ENCODE measurements around the gene ADGRG7.

Gene ADGRG7

DNA sequence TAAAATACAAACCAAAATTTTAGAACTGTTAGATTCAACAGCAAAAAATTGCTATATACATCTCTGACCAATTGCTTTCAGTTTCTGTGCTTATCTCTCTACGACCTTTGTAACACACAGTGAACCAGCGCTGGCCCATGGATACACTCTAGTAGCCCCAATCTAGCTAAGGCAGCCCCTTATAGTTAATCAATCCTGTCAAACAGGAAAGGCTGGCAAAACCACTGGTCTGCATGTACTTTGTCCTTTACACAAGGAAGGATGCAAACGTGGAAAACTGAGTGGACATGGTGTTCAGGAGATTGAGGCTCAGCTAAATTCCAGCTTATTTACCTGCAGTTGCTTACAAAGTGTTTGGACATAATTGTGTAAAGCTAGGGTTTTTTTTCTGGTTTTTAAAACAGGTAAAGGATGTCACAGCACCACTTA lies 25.9 kb downstream of the ADGRG7 start:
- TF ChIP-seq, protein P1, sequence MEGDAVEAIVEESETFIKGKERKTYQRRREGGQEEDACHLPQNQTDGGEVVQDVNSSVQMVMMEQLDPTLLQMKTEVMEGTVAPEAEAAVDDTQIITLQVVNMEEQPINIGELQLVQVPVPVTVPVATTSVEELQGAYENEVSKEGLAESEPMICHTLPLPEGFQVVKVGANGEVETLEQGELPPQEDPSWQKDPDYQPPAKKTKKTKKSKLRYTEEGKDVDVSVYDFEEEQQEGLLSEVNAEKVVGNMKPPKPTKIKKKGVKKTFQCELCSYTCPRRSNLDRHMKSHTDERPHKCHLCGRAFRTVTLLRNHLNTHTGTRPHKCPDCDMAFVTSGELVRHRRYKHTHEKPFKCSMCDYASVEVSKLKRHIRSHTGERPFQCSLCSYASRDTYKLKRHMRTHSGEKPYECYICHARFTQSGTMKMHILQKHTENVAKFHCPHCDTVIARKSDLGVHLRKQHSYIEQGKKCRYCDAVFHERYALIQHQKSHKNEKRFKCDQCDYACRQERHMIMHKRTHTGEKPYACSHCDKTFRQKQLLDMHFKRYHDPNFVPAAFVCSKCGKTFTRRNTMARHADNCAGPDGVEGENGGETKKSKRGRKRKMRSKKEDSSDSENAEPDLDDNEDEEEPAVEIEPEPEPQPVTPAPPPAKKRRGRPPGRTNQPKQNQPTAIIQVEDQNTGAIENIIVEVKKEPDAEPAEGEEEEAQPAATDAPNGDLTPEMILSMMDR (conservative IDR thresholded peaks at IDR 0.05; ENCODE audit: low read depth), result no peak
- ChIA-PET CTCF (interaction anchor here (0.5 to 1.0 kb wide), 5 partner anchors 9 to 417 kb away, joined by 3 to 5 read pairs (median 3); no protein-coding TSS in a partner anchor), POLR2A (ENCODE audit: low non-redundant PET) (interaction anchor here (0.7 kb wide), 1 partner anchor 571 kb away, joined by 5 read pairs; no protein-coding TSS in a partner anchor)
- DNase-seq (ENCODE audit: low spot score), result no peak
- no peak overlapping the region for H3K27ac ChIP-seq

DNA sequence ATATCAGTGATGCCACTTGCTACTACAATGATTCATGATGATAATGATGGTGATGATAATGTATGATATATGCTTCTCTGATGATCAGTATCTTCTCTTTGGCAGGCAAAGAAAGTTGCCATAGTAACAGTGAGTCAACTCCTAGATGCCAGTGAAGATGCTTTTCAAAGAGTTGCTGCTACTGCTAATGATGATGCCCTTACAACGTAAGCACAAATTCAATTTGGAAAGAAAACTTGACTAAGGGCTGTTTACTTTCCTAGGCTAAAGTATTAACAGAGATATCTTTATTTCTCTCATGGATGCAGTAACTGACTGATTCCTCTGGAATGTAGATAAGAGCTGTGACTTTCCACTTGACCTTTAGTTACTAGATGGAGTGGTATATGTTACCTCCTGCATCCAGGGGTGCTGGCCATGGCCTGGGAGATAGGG lies 27.8 kb downstream of the ADGRG7 start:
- DNase-seq (ENCODE audit: low spot score), result no peak
- ChIA-PET POLR2A (ENCODE audit: low non-redundant PET) (no interaction called here), CTCF (no interaction called here)
- TF ChIP-seq, protein P1 (conservative IDR thresholded peaks at IDR 0.05; ENCODE audit: low read depth), result no peak
- H3K27ac ChIP-seq, result no peak overlapping the region

DNA sequence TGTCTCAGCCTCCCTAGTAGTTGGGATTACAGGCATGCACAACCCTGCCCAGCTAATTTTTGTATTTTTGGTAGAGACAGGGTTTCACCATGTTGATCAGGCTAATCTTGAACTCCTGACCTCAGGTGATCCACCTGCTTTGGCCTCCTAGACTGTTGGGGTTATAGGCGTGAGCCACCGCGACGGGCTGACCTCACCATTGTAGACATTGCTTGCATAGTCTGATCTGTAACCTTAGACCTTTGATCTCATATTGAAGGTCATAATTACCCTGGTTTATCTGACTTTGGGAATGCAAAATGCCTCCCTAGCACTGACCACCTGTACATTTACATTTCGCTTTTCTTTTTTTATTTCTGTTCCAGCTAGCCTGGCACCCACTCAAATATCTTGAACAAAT lies 31.2 kb downstream of the ADGRG7 start:
- ChIA-PET POLR2A (ENCODE audit: low non-redundant PET) (no interaction called here), CTCF (interaction anchor here (0.6 kb wide), 1 partner anchor 20 kb away, joined by 3 read pairs; no protein-coding TSS in a partner anchor)
- no peak overlapping the region for H3K27ac ChIP-seq
- DNase-seq (ENCODE audit: low spot score), result no peak
- TF ChIP-seq, protein P1 (conservative IDR thresholded peaks at IDR 0.05; ENCODE audit: low read depth), result no peak

DNA sequence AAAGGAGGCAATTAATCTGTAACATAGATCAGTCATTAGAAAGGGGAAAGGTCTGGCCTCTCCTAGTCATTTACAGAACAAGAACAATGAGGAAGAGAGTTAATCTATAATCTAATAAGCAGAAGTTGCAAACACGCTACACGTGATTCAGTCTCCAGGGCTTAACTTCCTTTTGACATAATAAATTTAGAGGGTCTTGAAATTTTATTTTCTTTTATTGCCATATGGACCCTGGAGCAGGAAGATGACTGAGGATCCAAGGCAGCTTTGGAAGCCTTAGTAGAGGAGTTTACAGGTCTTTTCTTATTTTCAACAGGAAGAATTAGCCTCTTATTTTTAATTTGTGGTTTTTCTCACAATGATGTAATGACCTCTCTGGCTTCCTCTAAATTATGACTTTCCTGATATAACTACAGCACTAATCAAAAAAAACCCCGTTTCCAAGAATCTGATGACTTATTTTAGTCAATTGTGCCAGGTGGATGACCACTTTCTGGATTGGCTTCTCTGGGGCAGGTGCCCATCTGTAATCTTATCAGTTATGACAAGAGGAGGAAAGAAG lies 32.2 kb downstream of the ADGRG7 start:
- no peak overlapping the region for H3K27ac ChIP-seq
- CTCF ChIA-PET, result interaction anchor here (1.1 kb wide), 1 partner anchor 178 kb away, joined by 3 read pairs; no protein-coding TSS in a partner anchor
- DNase-seq (ENCODE audit: low spot score), result no peak
- POLR2A ChIA-PET (ENCODE audit: low non-redundant PET), result no interaction called here
- TF ChIP-seq, protein P1 (conservative IDR thresholded peaks at IDR 0.05; ENCODE audit: low read depth), result no peak

DNA sequence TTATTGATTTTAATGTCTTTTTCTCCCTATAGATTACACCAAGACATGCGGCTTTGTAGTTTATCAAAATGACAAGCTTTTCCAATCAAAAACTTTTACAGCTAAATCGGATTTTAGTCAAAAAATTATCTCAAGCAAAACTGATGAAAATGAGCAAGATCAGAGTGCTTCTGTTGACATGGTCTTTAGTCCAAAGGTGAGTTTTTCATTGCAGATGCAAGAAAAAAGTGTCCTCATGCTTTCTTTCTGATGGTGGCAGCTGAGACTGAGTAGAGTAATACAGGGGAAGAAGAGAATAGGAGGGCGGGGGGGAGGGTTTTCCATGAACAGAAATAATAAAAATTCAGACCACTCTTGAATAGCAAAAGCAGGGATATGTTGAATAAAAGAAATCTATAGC lies 36.5 kb downstream of the ADGRG7 start:
- no peak overlapping the region for H3K27ac ChIP-seq
- DNase-seq (ENCODE audit: low spot score), result no peak
- POLR2A ChIA-PET (ENCODE audit: low non-redundant PET), result no interaction called here
- TF ChIP-seq, protein P1 (conservative IDR thresholded peaks at IDR 0.05; ENCODE audit: low read depth), result no peak
- CTCF ChIA-PET, result no interaction called here

DNA sequence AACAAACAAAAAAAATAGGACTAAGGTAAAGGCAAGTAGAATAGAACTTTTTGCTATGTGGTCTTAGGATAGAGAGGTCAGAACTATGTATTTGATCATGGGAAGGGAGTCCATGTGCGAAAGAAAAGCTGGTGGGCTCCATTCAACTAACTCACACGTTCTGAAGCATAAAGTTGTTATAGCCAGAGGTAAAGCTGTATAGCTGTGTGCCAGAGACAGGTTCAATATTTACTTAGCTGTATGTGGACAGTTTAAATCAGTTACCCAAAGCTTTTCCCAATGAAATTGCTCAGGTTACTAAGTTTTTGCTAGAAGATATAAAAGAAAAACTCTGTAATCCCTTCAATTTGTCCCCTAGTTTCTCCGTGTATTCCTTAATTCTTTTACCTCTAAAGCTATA lies 37.8 kb downstream of the ADGRG7 start:
- no peak overlapping the region for H3K27ac ChIP-seq
- TF ChIP-seq, protein P1 (conservative IDR thresholded peaks at IDR 0.05; ENCODE audit: low read depth), result no peak
- ChIA-PET CTCF (no interaction called here), POLR2A (ENCODE audit: low non-redundant PET) (no interaction called here)
- DNase-seq (ENCODE audit: low spot score), result no peak

Data from RWPE1 (cell line).